Loucy (cell line): ENCODE measurements around the gene TOMT.

Experiments used
- CTCF ChIP-seq: fragments of 200-600 bp; sonication (generic); conservative IDR thresholded peaks from 2 replicates; pipeline ENCODE4 v1.5.1; 2014; ENCODE audit warnings: mild to moderate bottlenecking, antibody characterized with exemption, low read length
- EZH2phosphoT487 ChIP-seq: fragments of 200-600 bp; IDR thresholded peaks from 2 replicates; pipeline ENCODE4 v1.6.1; 2018; ENCODE audit warnings: antibody characterized with exemption, mild to moderate bottlenecking, moderate library complexity, borderline replicate concordance

GRCh38 chr11:72157131-72157530, 51.4 kb downstream of the TOMT start:
- no peak for TF ChIP-seq CTCF
- no peak for TF ChIP-seq EZH2phosphoT487
